GM12878 (cell line): ENCODE data around the gene MACROD2. TPM values are rescaled to one million over a fixed set of nuclear protein-coding genes. Genes with fewer than 3 reads are reported as not detected.

ENCODE experiments used
- ATAC-seq: fragments of 200-7000 bp; cut with Tn5 transposase; 3 replicates; pipeline ENCODE4 v1.9.1; 2020; ENCODE audit warnings: mild to moderate bottlenecking, moderate library complexity
- BruUV-seq: library from RNA; stranded (reverse); fragments of 400-500 nt; replicated peaks from 2 replicates; lab custom pipeline; 2021; lab: Mats Ljungman, UMichigan
- CTCF ChIA-PET: fragments of 300-600 bp; sonication (Branson Sonifier 250); formaldehyde crosslinking; extraction: SDS; loops from one replicate; lab custom pipeline; 2021; ENCODE audit warnings: inconsistent platforms; lab: Yijun Ruan, JAX
- POLR2A ChIA-PET: fragments of 350-600 bp; formaldehyde crosslinking; extraction: SDS; loops from one replicate; lab custom pipeline; 2021; ENCODE audit warnings: inconsistent platforms; lab: Charles Lee
- RAD21 ChIA-PET: fragments of 300-600 bp; sonication (Branson Sonifier 250); formaldehyde crosslinking; loops from one replicate; lab custom pipeline; 2023; ENCODE audit warnings: antibody characterized with exemption; ENCODE audit not compliant: unreplicated experiment; lab: Charles Lee
- SMC1A ChIA-PET: fragments of 300-600 bp; sonication (Branson Sonifier 250); formaldehyde crosslinking; loops from one replicate; lab custom pipeline; 2023; ENCODE audit not compliant: unreplicated experiment, uncharacterized antibody; lab: Charles Lee
- DNase-seq: peaks from one replicate; pipeline ENCODE4 v3.0.0-alpha.2; 2011; ENCODE audit warnings: low read depth, low spot score
- FAIRE-seq: peaks from 3 replicates; lab custom pipeline; 2011; peaks lifted over from hg19 to GRCh38; lab: Jason Lieb, UNC
- H2AFZ ChIP-seq: 2 replicates; pipeline ENCODE4 v1.6.0; 2011; ENCODE audit warnings: low read depth, low read length, control low read depth; ENCODE audit not compliant: control insufficient read depth
- H3K27ac ChIP-seq: 2 replicates; pipeline ENCODE4 v1.5.1; 2011; ENCODE audit warnings: control low read depth; ENCODE audit not compliant: control insufficient read depth, insufficient read depth
- H3K27me3 ChIP-seq, 2 experiments: replicated peaks in 1 of 2; 2 replicates each; pipeline versions ENCODE4 v1.6.0 to v1.6.1; 2011; ENCODE audit warnings: low read length in 1 of 2; ENCODE audit not compliant: control insufficient read depth in 2 of 2, insufficient read depth in 2 of 2
- H3K36me3 ChIP-seq, 2 experiments: 2 replicates each; pipeline ENCODE4 v1.5.1; 2011; ENCODE audit warnings: low read length in 1 of 2; ENCODE audit not compliant: control insufficient read depth in 2 of 2, insufficient read depth in 2 of 2
- H3K4me1 ChIP-seq: 2 replicates; pipeline ENCODE4 v1.6.1; 2011; ENCODE audit warnings: mild to moderate bottlenecking, low read length, moderate library complexity, mixed read lengths; ENCODE audit not compliant: control insufficient read depth, insufficient read depth
- H3K4me2 ChIP-seq: 2 replicates; pipeline ENCODE4 v1.6.0; 2011; ENCODE audit warnings: control low read depth; ENCODE audit not compliant: control insufficient read depth, insufficient read depth
- H3K4me3 ChIP-seq: fragments of 200-600 bp; sonication (generic); 2 replicates; pipeline ENCODE4 v1.5.1; 2016
- H3K79me2 ChIP-seq: 2 replicates; pipeline ENCODE4 v1.6.0; 2011; ENCODE audit warnings: low read length; ENCODE audit not compliant: control insufficient read depth, insufficient read depth
- H3K9ac ChIP-seq: 2 replicates; pipeline ENCODE4 v1.8.0; 2011; ENCODE audit warnings: low read length, control low read depth, mixed read lengths; ENCODE audit not compliant: control insufficient read depth, insufficient read depth
- H3K9me3 ChIP-seq: replicated peaks from 3 replicates; pipeline ENCODE4 v1.5.1; 2011; ENCODE audit warnings: mild to moderate bottlenecking, low read length; ENCODE audit not compliant: control insufficient read depth, insufficient read depth
- H4K20me1 ChIP-seq: 2 replicates; pipeline ENCODE4 v1.6.0; 2011; ENCODE audit not compliant: control insufficient read depth, insufficient read depth
- ASH2L ChIP-seq: fragments of 300-600, 200-600 bp; sonication (generic); IDR thresholded peaks from 2 replicates; pipeline ENCODE4 v1.6.1; 2017; ENCODE audit warnings: low read depth, mild to moderate bottlenecking, borderline replicate concordance
- CBFB ChIP-seq: IDR thresholded peaks from 2 replicates; pipeline ENCODE4 v1.6.1; 2016; ENCODE audit warnings: antibody characterized with exemption, low read depth
- CREB1 ChIP-seq: IDR thresholded peaks from 2 replicates; pipeline ENCODE4 v1.6.1; 2012; ENCODE audit warnings: low read depth, mild to moderate bottlenecking, inconsistent platforms
- EED ChIP-seq: sonication (generic); IDR thresholded peaks from 2 replicates; pipeline ENCODE4 v1.6.1; 2016; ENCODE audit warnings: antibody characterized with exemption, low read depth
- ETV6 ChIP-seq, 2 experiments: fragments of 450-650 bp in 1 of 2; IDR thresholded peaks in 1 of 2; conservative IDR thresholded peaks in 1 of 2; 2 replicates each; pipeline ENCODE4 v1.6.1; 2014; ENCODE audit warnings: antibody characterized with exemption in 1 of 2, borderline replicate concordance in 1 of 2, low read depth in 1 of 2, mild to moderate bottlenecking in 1 of 2, moderate library complexity in 1 of 2
- KAT2A ChIP-seq: conservative IDR thresholded peaks from 2 replicates; pipeline ENCODE4 v1.6.1; 2011; ENCODE audit warnings: low read depth, low read length; ENCODE audit not compliant: control insufficient read depth
- RFX5 ChIP-seq: IDR thresholded peaks from 2 replicates; pipeline ENCODE4 v1.6.1; 2011; ENCODE audit warnings: low read depth, low read length, improper control_type of control experiment
- SMAD1 ChIP-seq: fragments of 450-650 bp; IDR thresholded peaks from 2 replicates; pipeline ENCODE4 v1.6.1; 2018; ENCODE audit warnings: mild to moderate bottlenecking, low read depth; ENCODE audit not compliant: partially characterized antibody
- SP1 ChIP-seq: IDR thresholded peaks from one replicate; pipeline ENCODE4 v1.6.1; 2011; ENCODE audit warnings: low read depth, low read length
- WRNIP1 ChIP-seq: IDR thresholded peaks from 2 replicates; pipeline ENCODE4 v1.6.1; 2011; ENCODE audit warnings: low read depth, low read length, improper control_type of control experiment, borderline replicate concordance
- ZNF274 ChIP-seq: IDR thresholded peaks from one replicate; pipeline ENCODE4 v1.8.0; 2011; ENCODE audit not compliant: insufficient read length, insufficient read depth
- ZSCAN29 ChIP-seq: fragments of 450-650 bp; IDR thresholded peaks from 2 replicates; pipeline ENCODE4 v1.6.1; 2017; ENCODE audit warnings: mild to moderate bottlenecking, moderate library complexity
- WGBS: methylation state at CpG from one replicate; pipeline ENCODE4 v1.1.6; 2016; ENCODE audit warnings: low lambda C conversion rate; ENCODE audit not compliant: insufficient replicate concordance, insufficient coverage; ENCODE audit errors: missing lambda C conversion rate; 5-methylcytosine and 5-hydroxymethylcytosine counted together
- in situ Hi-C: fragments of 300-500 bp; cut with MboI; formaldehyde crosslinking; loops from 9 replicates; pipeline ENCODE4 v1.14.3; 2018; ENCODE audit warnings: mixed read lengths
- intact Hi-C: fragments of 100-400 bp; cut with micrococcal nuclease; formaldehyde crosslinking; loops from one replicate; pipeline ENCODE4 v1.14.2; 2022; ENCODE audit not compliant: unreplicated experiment
- polyA plus RNA-seq, 11 experiments: library from polyadenylated mRNA; depleted of rRNA in 4 of 11; unstranded in 6 of 11; stranded (reverse) in 5 of 11; fragments of >200 nt; fragmentation: Nextera tagmentation in 4 of 11; fragmentation: Illumina TruSeq in 1 of 11; extraction: Ambion mirVana in 4 of 11; extraction: Trizol in 1 of 11; gene quantifications; 1 replicate in 1 of 11; 2 replicates in 10 of 11; pipeline versions ENCODE4 v1.2.1 to v1.2.3, GENCODE V29; 2011 to 2016; ENCODE audit warnings: inconsistent platforms in 2 of 11, missing spikeins in 2 of 11, low read depth in 1 of 11
- total RNA-seq, 4 experiments: library from RNA; depleted of rRNA in 3 of 4; stranded (reverse); fragments of >200 nt in 3 of 4; fragmentation: Illumina TruSeq in 1 of 4; extraction: Trizol in 1 of 4; gene quantifications; 2 replicates each; pipeline versions ENCODE4 v1.2.1 to v1.2.3, GENCODE V29; 2013 to 2021
- TF ChIP-seq, protein P1 (sequence below): IDR thresholded peaks from 2 replicates; pipeline ENCODE4 v1.6.1; 2011; ENCODE audit warnings: borderline replicate concordance, low read depth, mild to moderate bottlenecking, moderate library complexity, mixed read lengths, low read length; ENCODE audit not compliant: insufficient read depth; ENCODE audit errors: extremely low read length
- TF ChIP-seq, protein P2 (sequence below): fragments of 450-650 bp; IDR thresholded peaks from 2 replicates; pipeline ENCODE4 v1.6.1; 2017; ENCODE audit warnings: antibody characterized with exemption, mild to moderate bottlenecking, moderate library complexity

The MACROD2 gene
- total and polyA plus RNA-seq, 10 of the 15 experiments (the other 5 are each of a cell fraction or from before 2014, with no cell fraction given): 1.1 to 21.5 (median 2.2) TPM

DNA sequence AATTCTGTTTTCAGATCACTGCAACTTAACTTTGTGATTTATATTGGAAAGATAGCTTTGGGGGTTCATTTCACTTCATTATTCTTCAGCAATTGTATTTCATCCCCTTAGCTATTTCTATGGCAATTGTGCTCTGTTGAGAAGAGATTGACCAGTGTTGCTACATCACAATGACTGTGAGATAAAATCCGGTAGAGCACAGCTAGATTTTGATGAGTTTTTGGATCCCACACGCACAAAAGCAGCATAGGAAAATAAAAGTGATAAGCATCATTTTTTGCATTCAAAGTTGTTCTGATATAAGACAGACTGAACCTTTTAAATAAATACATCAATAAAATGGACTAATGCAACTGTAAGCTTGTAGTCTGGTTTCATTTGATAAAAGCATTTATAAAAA, 1843.2 kb downstream of the MACROD2 start (continued):
- TF ChIP-seq, protein P1, sequence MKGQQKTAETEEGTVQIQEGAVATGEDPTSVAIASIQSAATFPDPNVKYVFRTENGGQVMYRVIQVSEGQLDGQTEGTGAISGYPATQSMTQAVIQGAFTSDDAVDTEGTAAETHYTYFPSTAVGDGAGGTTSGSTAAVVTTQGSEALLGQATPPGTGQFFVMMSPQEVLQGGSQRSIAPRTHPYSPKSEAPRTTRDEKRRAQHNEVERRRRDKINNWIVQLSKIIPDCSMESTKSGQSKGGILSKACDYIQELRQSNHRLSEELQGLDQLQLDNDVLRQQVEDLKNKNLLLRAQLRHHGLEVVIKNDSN: no peak

DNA sequence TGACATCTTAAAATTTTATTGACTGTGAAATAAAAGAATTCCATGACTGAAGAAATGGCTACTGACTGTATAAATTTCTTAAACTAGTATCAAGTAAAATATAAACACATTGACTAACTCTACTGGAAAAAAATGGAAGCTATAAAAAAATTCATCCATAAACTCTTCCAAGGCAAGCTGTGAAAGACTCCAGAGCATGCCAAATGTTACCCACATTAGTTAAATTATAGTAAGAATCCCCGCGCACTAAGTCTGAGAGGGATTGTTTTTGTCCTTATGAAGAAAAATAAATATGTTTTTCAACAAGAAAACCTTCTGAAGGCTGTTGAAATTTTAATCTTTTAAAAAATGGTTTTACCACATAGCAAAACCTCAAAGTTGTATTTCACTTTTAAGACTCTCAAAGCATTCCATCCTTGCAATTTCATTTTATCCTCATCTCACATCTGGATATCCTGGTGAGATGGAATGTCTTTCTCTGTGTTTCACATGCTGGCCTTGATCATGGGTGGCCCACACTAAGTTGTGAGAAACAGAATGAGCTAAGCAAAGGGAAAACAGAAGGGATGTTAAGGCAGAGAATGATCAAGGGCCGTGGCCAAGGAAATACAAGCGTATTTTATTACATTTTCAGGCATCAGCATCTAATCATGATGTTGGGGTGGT, 1845.5 kb downstream of the MACROD2 start:
- in situ Hi-C loops: no loop called here
- POLR2A ChIA-PET: no interaction called here
- H3K4me3 ChIP-seq: no peak overlapping the region
- no peak overlapping the region for H2AFZ ChIP-seq
- no peak overlapping the region for H3K4me2 ChIP-seq
- BruUV-seq: no TSS peak
- TF ChIP-seq KAT2A (no peak), WRNIP1 (no peak), CREB1 (no peak), ZSCAN29 (no peak), ASH2L (no peak), ETV6 (conservative IDR thresholded peaks at IDR 0.05 in 1 of 2, IDR thresholded peaks at IDR 0.05 in 1 of 2; ENCODE audit: borderline replicate concordance in 1 of 2, low read depth in 1 of 2) (no peak), ZNF274 (no peak), SMAD1 (no peak), EED (no peak), RFX5 (no peak), CBFB (no peak), SP1 (no peak)
- TF ChIP-seq, protein P2, sequence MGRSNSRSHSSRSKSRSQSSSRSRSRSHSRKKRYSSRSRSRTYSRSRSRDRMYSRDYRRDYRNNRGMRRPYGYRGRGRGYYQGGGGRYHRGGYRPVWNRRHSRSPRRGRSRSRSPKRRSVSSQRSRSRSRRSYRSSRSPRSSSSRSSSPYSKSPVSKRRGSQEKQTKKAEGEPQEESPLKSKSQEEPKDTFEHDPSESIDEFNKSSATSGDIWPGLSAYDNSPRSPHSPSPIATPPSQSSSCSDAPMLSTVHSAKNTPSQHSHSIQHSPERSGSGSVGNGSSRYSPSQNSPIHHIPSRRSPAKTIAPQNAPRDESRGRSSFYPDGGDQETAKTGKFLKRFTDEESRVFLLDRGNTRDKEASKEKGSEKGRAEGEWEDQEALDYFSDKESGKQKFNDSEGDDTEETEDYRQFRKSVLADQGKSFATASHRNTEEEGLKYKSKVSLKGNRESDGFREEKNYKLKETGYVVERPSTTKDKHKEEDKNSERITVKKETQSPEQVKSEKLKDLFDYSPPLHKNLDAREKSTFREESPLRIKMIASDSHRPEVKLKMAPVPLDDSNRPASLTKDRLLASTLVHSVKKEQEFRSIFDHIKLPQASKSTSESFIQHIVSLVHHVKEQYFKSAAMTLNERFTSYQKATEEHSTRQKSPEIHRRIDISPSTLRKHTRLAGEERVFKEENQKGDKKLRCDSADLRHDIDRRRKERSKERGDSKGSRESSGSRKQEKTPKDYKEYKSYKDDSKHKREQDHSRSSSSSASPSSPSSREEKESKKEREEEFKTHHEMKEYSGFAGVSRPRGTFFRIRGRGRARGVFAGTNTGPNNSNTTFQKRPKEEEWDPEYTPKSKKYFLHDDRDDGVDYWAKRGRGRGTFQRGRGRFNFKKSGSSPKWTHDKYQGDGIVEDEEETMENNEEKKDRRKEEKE: no peak
- TF ChIP-seq, all 136 proteins: peak for 0
- H3K27me3 ChIP-seq: no peaks in the 10 kb centered on the region
- no peaks in the 10 kb centered on the region for H3K36me3 ChIP-seq
- SMC1A ChIA-PET: interaction anchor here (1.0 kb wide), 1 partner anchor 642 kb away, joined by 3 read pairs; no protein-coding TSS in a partner anchor
- FAIRE-seq (no peak), DNase-seq (no peak), ATAC-seq (no peak)
- H3K4me1 ChIP-seq: no peaks in the 10 kb centered on the region
- H3K27ac ChIP-seq: no peak overlapping the region
- no peaks in the 10 kb centered on the region for H4K20me1 ChIP-seq
- CTCF ChIA-PET: interaction anchor here (0.8 kb wide), 1 partner anchor 635 kb away, joined by 4 read pairs; no protein-coding TSS in a partner anchor
- H3K79me2 ChIP-seq: no peaks in the 10 kb centered on the region
- WGBS: 45% methylated on average over 4 of the region's 4 CpGs
- RAD21 ChIA-PET: interaction anchor here (1.0 kb wide), 1 partner anchor 635 kb away, joined by 3 read pairs; no protein-coding TSS in a partner anchor
- intact Hi-C loops: no loop called here
- no peaks in the 10 kb centered on the region; the same call in 2 of the 3 replicates for H3K9me3 ChIP-seq
- no peak overlapping the region for H3K9ac ChIP-seq
